A549 (cell line): ENCODE data around the gene ARSD.

ENCODE experiments used
- CHD4 ChIP-seq: fragments of 200-600 bp; sonication (generic); IDR thresholded peaks from 2 replicates; pipeline ENCODE4 v1.6.1; 2016; ENCODE audit warnings: antibody characterized with exemption, mild to moderate bottlenecking, borderline replicate concordance
- CTCF ChIP-seq: fragments of >200 bp; sonication (Bioruptor Twin); formaldehyde crosslinking; IDR thresholded peaks from 3 replicates; pipeline ENCODE4 v1.5.1; 2016
- ESRRA ChIP-seq: fragments of 150-350 bp; IDR thresholded peaks from 2 replicates; pipeline ENCODE4 v1.6.1; 2014; ENCODE audit warnings: mild to moderate bottlenecking, low read length, borderline replicate concordance
- HOXB13 ChIP-seq: fragments of 250-450 bp; sonication (Bioruptor Pico); IDR thresholded peaks from 2 replicates; pipeline ENCODE4 v1.5.0; 2020; ENCODE audit warnings: low read depth, mild to moderate bottlenecking, moderate library complexity
- PBX3 ChIP-seq: IDR thresholded peaks from 2 replicates; pipeline ENCODE4 v1.6.1; 2012
- REST ChIP-seq: fragments of 200-600 bp; sonication (generic); IDR thresholded peaks from 2 replicates; pipeline ENCODE4 v1.6.1; 2016; ENCODE audit warnings: antibody characterized with exemption, mild to moderate bottlenecking, moderate library complexity

- no peak for TF ChIP-seq ESRRA
- no peak for TF ChIP-seq CTCF
- no peak for TF ChIP-seq REST
- no peak for TF ChIP-seq PBX3
- TF ChIP-seq HOXB13 (CRISPR knock-in tag), result no peak
- TF ChIP-seq CHD4, result no peak
These were observed 5.0 kb downstream of the ARSD start for GRCh38 chrX:2924151-2924550.
